Body of pancreas (tissue), 4 donors: Measurements from ENCODE around the gene FUT7. TPM values are rescaled to one million over a fixed set of nuclear protein-coding genes. Genes with fewer than 3 reads are reported as not detected.
"Not testable (repeated sequence)": the region's sequence is repeated elsewhere in the genome, so short reads cannot be mapped to it uniquely, and the experiment has no call there.

Experiments used
- ATAC-seq: fragments of 150-250 bp; one replicate; pipeline ENCODE4 v1.9.1; 2016
- DNase-seq, 4 donors: peaks; one replicate each; pipeline ENCODE4 v3.0.0-alpha.2; 2019
- H3K27ac ChIP-seq, 4 donors: fragments of 200-600 bp; sonication (generic); 1 replicate in 3 of 4; 2 replicates in 1 of 4; pipeline versions ENCODE4 v1.5.1 to v1.6.1; 2016 to 2019; ENCODE audit warnings: mild to moderate bottlenecking in 1 of 4, mixed read lengths in 1 of 4, moderate library complexity in 1 of 4
- H3K27me3 ChIP-seq, 2 donors: fragments of 200-600 bp; sonication (generic); one replicate each; pipeline ENCODE4 v1.6.0; 2016; ENCODE audit warnings: mild to moderate bottlenecking in 1 of 2
- H3K36me3 ChIP-seq, 2 donors: fragments of 200-600 bp; sonication (generic); replicated peaks in 1 of 2; 2 replicates each; pipeline ENCODE4 v1.5.1; 2016; ENCODE audit warnings: low read depth in 2 of 2; ENCODE audit not compliant: insufficient read depth in 1 of 2
- H3K4me1 ChIP-seq: fragments of 200-600 bp; sonication (generic); one replicate; pipeline ENCODE4 v1.6.0; 2016
- H3K4me3 ChIP-seq, 2 donors: fragments of 200-600 bp; sonication (generic); 1 replicate in 1 of 2; 2 replicates in 1 of 2; pipeline ENCODE4 v1.5.1; 2016 to 2019
- H3K9me3 ChIP-seq, 3 donors: fragments of 200-600 bp; sonication (generic); 1 replicate in 2 of 3; 2 replicates in 1 of 3; pipeline ENCODE4 v1.5.1; 2016
- CTCF ChIP-seq, 7 experiments: fragments of 450-650 bp in 4 of 7; fragments of 200-600 bp in 3 of 7; sonication (generic) in 3 of 7; IDR thresholded peaks; one replicate each; pipeline ENCODE4 v1.5.1; 2016 to 2019; ENCODE audit warnings: antibody characterized with exemption in 7 of 7
- POLR2A ChIP-seq, 3 donors: fragments of 450-650 bp; IDR thresholded peaks; one replicate each; pipeline ENCODE4 v1.6.1; 2016; ENCODE audit warnings: antibody characterized with exemption in 3 of 3, mild to moderate bottlenecking in 2 of 3
- WGBS, 2 donors: methylation state at CpG; one replicate each; pipeline ENCODE4 v1.1.5; 2017; 5-methylcytosine and 5-hydroxymethylcytosine counted together
- intact Hi-C: fragments of 100-400 bp; cut with DNase I; formaldehyde crosslinking; loops from one replicate; pipeline ENCODE4 v1.15.1; 2023
- total RNA-seq, 2 donors: library from RNA; depleted of rRNA; stranded (reverse); fragments of >200 nt; gene quantifications; one replicate each; pipeline ENCODE4 v1.1.0, GENCODE V29; 2016

The FUT7 gene
- total RNA-seq, 2 donors from 2014 or later = not detected

GRCh38 chr9:137063311-137064026 is 31.6 kb upstream of the FUT7 start:
- intact Hi-C loops = loop anchor here (2.0 kb wide), 1 partner anchor 15 kb away; no protein-coding TSS in a partner anchor
- no peak overlapping the region for H3K27ac ChIP-seq
- peaks cover 6% of the 10 kb centered on the region for H3K4me1 ChIP-seq
- H3K36me3 ChIP-seq = no peaks in the 10 kb centered on the region
- DNase-seq (no peak), ATAC-seq (no peak)
- no peaks in the 10 kb centered on the region for H3K27me3 ChIP-seq
- H3K4me3 ChIP-seq = no peak overlapping the region
- whole genome bisulfite sequencing, 2 donors = 69% methylated on average over 18 of the region's 26 CpGs; no CpG with 5 or more reads in 1 of the 2 donors
- TF ChIP-seq CTCF (IDR thresholded peaks at IDR 0.05) (no peak), POLR2A (IDR thresholded peaks at IDR 0.05) (no peak)
- no peaks in the 10 kb centered on the region for H3K9me3 ChIP-seq

- H3K4me3 ChIP-seq, H3K36me3 ChIP-seq, ATAC-seq, intact Hi-C loops, H3K27ac ChIP-seq, H3K4me1 ChIP-seq, H3K9me3 ChIP-seq, DNase-seq, H3K27me3 ChIP-seq: not testable (repeated sequence)
- WGBS, 2 donors = 89% methylated on average over 9 of the region's 9 CpGs; no CpG with 5 or more reads in 1 of the 2 donors
Measured at GRCh38 chr9:137062798-137063197, 30.9 kb upstream of the FUT7 start.

- H3K4me1 ChIP-seq = peaks cover 6% of the 10 kb centered on the region
- WGBS, 2 donors = 90% methylated on average over 3 to 15 of the region's 15 CpGs
- intact Hi-C loops = no loop called here
- H3K4me3 ChIP-seq = no peak overlapping the region
- no peak overlapping the region for H3K27ac ChIP-seq
- TF ChIP-seq CTCF (IDR thresholded peaks at IDR 0.05) = no peak
- no peak for TF ChIP-seq POLR2A (IDR thresholded peaks at IDR 0.05)
- DNase-seq (no peak), ATAC-seq (no peak)
- H3K27me3 ChIP-seq = no peaks in the 10 kb centered on the region
- no peaks in the 10 kb centered on the region for H3K9me3 ChIP-seq
- H3K36me3 ChIP-seq = no peaks in the 10 kb centered on the region
Measured at GRCh38 chr9:137062384-137062783, 30.5 kb upstream of the FUT7 start.

GRCh38 chr9:137058521-137059234 is 26.8 kb upstream of the FUT7 start:
- Histone ChIP-seq H3K36me3 (no peaks in the 10 kb centered on the region), H3K27ac (no peak overlapping the region), H3K4me3 (no peak overlapping the region), H3K27me3 (no peaks in the 10 kb centered on the region), H3K4me1 (peaks cover 27% of the 10 kb centered on the region), H3K9me3 (no peaks in the 10 kb centered on the region)
- 85% methylated on average over 9 of the region's 9 CpGs for WGBS, 2 donors
- TF ChIP-seq POLR2A (IDR thresholded peaks at IDR 0.05) = no peak
- no peak for TF ChIP-seq CTCF (IDR thresholded peaks at IDR 0.05)
- intact Hi-C loops = no loop called here
- DNase-seq (no peak), ATAC-seq (no peak)

- DNase-seq (no peak), ATAC-seq (no peak)
- 72 to 86% methylated on average over 13 to 14 of the region's 16 CpGs for WGBS, 2 donors
- Histone ChIP-seq H3K27ac (no peak overlapping the region), H3K9me3 (no peaks in the 10 kb centered on the region), H3K4me1 (peaks cover 36% of the 10 kb centered on the region), H3K36me3 (no peaks in the 10 kb centered on the region), H3K4me3 (no peak overlapping the region), H3K27me3 (no peaks in the 10 kb centered on the region)
- TF ChIP-seq CTCF (IDR thresholded peaks at IDR 0.05) = no peak
- no peak for TF ChIP-seq POLR2A (IDR thresholded peaks at IDR 0.05)
- intact Hi-C loops = no loop called here
Measured at GRCh38 chr9:137057545-137057944, 25.7 kb upstream of the FUT7 start.
